Activated T-helper 17 cell treated with anti-CD3 and anti-CD28 coated beads, Interleukin-2, amount 50 U/mL, for 72 hours (primary cell): ENCODE data around the gene SOX6. TPM values are rescaled to one million over a fixed set of nuclear protein-coding genes. Genes with fewer than 3 reads are reported as not detected.

ENCODE experiments used
- ATAC-seq: fragments of 150-1000 bp; cut with Tn5 transposase; replicated peaks from 2 replicates; pipeline ENCODE4 v1.10.0; 2021; ENCODE audit warnings: mild to moderate bottlenecking, moderate library complexity
- H3K27ac Mint-ChIP-seq: one replicate; pipeline ENCODE4 v1.8.0; 2022; ENCODE audit warnings: mixed read lengths
- H3K27me3 Mint-ChIP-seq: one replicate; pipeline ENCODE4 v1.8.0; 2022; ENCODE audit warnings: mixed read lengths
- H3K36me3 Mint-ChIP-seq: one replicate; pipeline ENCODE4 v1.8.0; 2022; ENCODE audit warnings: low read depth, mild to moderate bottlenecking, mixed read lengths
- H3K4me1 Mint-ChIP-seq: one replicate; pipeline ENCODE4 v1.8.0; 2022; ENCODE audit warnings: mixed read lengths
- H3K4me3 Mint-ChIP-seq: one replicate; pipeline ENCODE4 v1.8.0; 2022; ENCODE audit warnings: mild to moderate bottlenecking, mixed read lengths
- H3K9me3 Mint-ChIP-seq: one replicate; pipeline ENCODE4 v1.8.0; 2022; ENCODE audit warnings: mixed read lengths
- total RNA-seq, 2 donors: library from RNA; stranded (reverse); gene quantifications; one replicate each; pipeline ENCODE4 v1.2.3, GENCODE V29; 2022

Gene SOX6
- total RNA-seq, 2 donors from 2014 or later: 0.11 TPM; not detected in 1

DNA sequence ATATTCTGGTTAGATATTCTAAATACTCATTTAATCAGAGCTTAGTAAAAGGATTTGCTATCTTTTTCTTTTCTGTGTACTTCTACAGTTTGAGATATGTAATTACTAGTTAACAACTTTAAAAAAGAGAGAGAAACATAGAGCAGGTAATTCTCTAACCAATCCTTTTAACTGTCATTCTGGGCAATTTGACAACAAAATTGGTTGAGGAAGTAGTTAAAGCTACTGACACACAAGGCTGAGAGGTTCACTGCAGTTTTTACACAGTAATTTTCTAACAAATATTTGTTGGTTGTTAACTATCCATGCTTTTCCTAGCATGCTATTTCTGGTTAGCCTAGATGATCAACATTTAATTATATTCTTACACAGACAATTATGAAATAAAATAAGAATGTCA lies 3.6 kb downstream of the SOX6 start:
- no peak for ATAC-seq
- H3K4me3 Mint-ChIP-seq: no peak overlapping the region
- H3K27ac Mint-ChIP-seq: no peak overlapping the region
- H3K4me1 Mint-ChIP-seq: no peaks in the 10 kb centered on the region
- peaks cover 9% of the 10 kb centered on the region for H3K9me3 Mint-ChIP-seq
- no peaks in the 10 kb centered on the region for H3K36me3 Mint-ChIP-seq
- no peaks in the 10 kb centered on the region for H3K27me3 Mint-ChIP-seq

DNA sequence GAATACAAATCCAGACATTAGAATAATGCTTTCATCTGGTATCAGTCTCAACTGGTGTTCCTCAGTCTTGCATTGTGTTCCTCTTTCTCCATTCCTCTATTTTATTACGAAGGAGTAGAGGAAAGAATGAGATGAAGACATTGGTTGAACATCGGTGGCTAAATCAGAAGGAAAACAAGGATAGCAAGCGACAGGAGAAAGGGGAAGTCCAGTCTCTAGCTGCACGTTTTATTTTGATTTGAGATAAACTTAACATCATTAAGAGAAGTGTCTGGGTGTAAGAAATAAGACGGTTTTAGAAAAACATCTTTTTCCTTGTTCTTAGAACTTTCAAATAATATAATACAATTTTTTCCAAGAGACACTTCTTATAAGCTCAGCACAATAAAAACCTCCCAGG lies 6.2 kb downstream of the SOX6 start:
- peaks cover 9% of the 10 kb centered on the region for H3K9me3 Mint-ChIP-seq
- H3K36me3 Mint-ChIP-seq: no peaks in the 10 kb centered on the region
- H3K27me3 Mint-ChIP-seq: no peaks in the 10 kb centered on the region
- no peak overlapping the region for H3K27ac Mint-ChIP-seq
- no peaks in the 10 kb centered on the region for H3K4me1 Mint-ChIP-seq
- no peak overlapping the region for H3K4me3 Mint-ChIP-seq
- ATAC-seq: no peak

DNA sequence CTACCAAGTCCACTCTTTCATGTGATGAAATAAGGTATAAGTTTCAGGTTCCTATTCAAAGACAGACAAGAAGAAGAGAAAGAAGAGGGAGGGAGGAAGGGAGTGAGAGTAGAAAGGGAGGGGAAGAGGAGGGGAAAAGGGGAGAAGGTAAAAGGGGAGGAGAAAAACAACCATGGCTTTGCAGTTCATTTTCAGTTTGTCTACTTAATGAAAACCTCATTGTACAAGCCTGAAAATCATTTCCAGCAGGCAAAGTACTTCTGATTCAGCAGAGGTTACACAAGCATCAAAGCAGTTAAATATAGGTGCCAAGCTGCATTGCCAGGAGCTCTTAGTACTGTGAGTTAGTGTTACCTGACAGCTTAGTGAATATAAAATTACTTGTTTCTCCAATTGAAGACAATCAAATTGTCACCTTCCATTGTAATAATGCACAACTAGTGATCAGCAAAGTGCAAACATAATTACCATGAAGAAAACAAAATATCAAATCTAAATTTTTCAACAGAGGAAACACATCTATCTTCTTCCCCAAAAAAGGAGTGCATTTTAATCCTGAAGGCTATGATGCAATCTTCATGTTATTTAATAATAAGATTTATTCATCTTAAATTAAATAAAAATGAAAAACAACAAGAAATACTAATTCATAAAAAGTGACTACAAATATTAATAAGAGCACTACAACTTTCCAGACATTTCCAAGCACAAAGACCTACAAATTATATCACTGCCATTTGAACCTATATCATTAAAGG lies 8.2 kb downstream of the SOX6 start:
- Mint-ChIP-seq H3K27ac (no peak overlapping the region), H3K4me1 (no peaks in the 10 kb centered on the region), H3K36me3 (no peaks in the 10 kb centered on the region), H3K27me3 (no peaks in the 10 kb centered on the region), H3K4me3 (no peak overlapping the region), H3K9me3 (peaks cover 8% of the 10 kb centered on the region)
- ATAC-seq: no peak

DNA sequence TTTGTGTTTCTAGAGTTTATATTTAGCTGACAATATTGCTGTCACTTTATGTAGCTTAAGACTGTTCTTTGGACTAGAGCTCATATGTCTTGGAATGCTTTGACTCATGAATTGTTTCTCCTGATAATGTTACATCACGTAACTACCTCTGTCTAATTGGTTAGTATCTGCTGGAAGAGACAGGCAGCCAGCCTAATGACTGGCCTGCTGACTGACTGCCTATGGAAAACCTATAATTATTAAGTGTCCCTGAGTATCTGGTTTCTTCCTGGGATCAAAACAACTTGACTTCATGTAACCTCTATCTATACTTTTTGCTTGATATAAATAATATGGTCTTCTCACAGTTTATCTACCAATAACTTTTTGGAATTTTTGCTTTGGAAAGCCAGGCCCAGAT lies 9.4 kb downstream of the SOX6 start:
- no peak overlapping the region for H3K27ac Mint-ChIP-seq
- peaks cover 6% of the 10 kb centered on the region for H3K9me3 Mint-ChIP-seq
- H3K27me3 Mint-ChIP-seq: no peaks in the 10 kb centered on the region
- no peak overlapping the region for H3K4me3 Mint-ChIP-seq
- no peaks in the 10 kb centered on the region for H3K4me1 Mint-ChIP-seq
- no peak for ATAC-seq
- no peaks in the 10 kb centered on the region for H3K36me3 Mint-ChIP-seq

DNA sequence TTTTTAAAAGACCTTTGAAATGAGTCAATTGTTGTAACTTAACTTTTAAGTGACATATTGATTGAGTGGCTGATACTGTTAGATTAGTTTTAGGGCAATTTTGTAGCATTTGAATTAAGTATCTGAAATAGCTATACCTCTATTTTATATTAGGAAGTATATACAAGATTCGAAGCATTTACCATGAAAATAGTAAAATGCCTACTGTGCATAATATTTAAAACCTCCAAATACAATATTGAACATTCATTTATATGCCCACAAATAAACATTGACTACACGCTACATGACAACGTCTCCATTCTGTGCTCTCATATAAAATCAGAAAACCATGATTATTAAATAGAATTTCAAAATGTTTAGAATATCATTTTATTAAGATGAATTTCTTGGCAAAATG lies 14.5 kb downstream of the SOX6 start:
- Mint-ChIP-seq H3K27me3 (no peaks in the 10 kb centered on the region), H3K4me1 (no peaks in the 10 kb centered on the region), H3K36me3 (no peaks in the 10 kb centered on the region), H3K9me3 (no peaks in the 10 kb centered on the region), H3K4me3 (no peak overlapping the region), H3K27ac (no peak overlapping the region)
- ATAC-seq: no peak

DNA sequence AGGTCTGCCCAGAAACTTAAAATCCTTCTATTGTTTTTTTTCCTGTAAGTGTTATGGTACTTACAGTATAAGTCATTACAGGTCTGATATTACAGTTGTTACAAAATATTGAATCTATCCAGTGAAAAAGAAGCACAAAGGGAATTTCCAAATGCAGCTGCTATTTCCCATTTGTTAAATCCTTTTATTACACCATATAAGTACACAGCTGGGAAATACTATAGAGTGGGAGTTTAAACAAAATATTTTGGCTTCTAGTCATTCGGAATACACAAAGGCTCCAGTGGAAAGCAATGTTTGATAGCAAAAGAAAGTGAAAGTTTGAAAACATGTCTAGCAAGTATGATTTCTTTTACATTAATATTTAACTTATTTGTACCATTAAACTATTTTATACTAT lies 18.0 kb downstream of the SOX6 start:
- Mint-ChIP-seq H3K27ac (no peak overlapping the region), H3K4me3 (no peak overlapping the region), H3K27me3 (no peaks in the 10 kb centered on the region), H3K9me3 (peaks cover 4% of the 10 kb centered on the region), H3K4me1 (no peaks in the 10 kb centered on the region), H3K36me3 (no peaks in the 10 kb centered on the region)
- no peak for ATAC-seq

DNA sequence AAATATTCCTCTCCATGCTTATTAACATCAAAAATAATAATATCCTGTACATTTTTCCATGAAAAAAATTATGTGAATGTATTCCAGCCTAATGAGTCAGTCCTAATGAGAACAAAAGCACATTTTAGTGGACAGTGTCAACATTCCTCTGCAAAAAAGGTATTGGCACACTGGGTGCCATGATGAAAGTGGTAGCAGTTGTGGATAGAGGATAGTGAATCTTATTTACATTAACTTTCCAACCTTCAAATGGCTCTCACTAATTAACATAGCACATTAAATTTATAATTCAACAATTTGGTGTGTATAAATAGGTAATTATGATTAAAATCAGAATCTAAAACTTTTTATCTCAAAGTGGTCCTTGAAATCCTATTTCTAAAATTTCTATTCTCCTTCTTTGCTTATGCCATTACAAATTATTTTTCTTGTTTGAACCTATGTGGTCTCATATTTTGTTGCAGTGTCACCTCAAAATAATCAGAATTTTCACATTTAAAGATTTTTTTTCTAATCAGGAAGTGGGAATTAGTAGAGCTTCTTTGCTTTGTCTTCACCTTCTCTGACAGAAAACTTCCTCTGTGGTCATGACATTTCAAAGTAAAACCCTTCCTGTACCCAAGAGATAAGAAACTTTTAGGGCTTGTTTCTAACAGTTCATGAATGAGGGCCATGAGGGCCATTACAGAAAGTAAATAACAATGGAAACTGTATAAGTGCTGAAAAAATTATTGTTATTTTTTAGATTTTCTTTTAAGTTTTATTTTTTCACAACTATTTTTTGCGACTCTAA lies 18.7 kb downstream of the SOX6 start:
- H3K4me1 Mint-ChIP-seq: no peaks in the 10 kb centered on the region
- no peaks in the 10 kb centered on the region for H3K36me3 Mint-ChIP-seq
- H3K27me3 Mint-ChIP-seq: no peaks in the 10 kb centered on the region
- H3K27ac Mint-ChIP-seq: no peak overlapping the region
- no peak for ATAC-seq
- H3K4me3 Mint-ChIP-seq: no peak overlapping the region
- H3K9me3 Mint-ChIP-seq: peaks cover 4% of the 10 kb centered on the region

DNA sequence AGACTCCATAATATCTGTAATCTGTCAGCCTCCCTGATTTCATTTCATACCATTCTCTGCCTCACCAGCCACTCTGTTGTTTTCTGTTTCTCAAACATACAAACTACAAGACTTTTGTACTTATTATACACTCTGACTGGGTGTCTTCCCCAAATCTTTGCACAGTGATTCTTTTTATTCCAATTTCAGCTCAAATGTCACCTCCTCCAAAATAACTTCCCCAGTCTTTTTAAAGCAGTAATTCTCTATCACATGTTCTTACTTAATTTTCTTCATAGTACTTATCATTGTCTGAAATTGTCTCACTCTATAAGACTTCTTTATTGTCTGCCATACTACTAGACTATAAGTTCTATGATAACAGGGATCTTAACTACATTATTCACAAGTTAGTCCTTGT lies 19.6 kb downstream of the SOX6 start:
- no peaks in the 10 kb centered on the region for H3K27me3 Mint-ChIP-seq
- H3K9me3 Mint-ChIP-seq: peaks cover 4% of the 10 kb centered on the region
- no peak overlapping the region for H3K4me3 Mint-ChIP-seq
- no peak for ATAC-seq
- no peaks in the 10 kb centered on the region for H3K4me1 Mint-ChIP-seq
- no peak overlapping the region for H3K27ac Mint-ChIP-seq
- no peaks in the 10 kb centered on the region for H3K36me3 Mint-ChIP-seq

DNA sequence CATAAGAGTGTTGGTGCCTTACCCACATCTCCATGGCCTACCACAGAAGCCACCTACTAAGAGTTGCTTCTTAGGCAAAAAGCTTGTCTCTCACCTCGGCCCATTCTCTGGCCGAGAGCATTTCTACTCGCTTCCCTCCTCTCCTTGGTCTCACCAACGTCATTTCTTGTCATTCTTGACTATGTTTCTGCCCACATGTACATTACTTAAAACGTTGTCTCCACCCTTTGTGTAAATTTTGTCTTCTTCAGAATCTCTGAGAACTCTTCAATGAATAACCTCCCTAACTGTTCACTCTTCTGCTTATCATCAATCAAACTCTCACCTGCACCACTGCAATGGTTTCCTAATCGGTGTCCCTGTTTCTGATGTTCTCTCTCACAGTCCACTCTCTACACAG lies 20.1 kb downstream of the SOX6 start:
- no peaks in the 10 kb centered on the region for H3K4me1 Mint-ChIP-seq
- no peaks in the 10 kb centered on the region for H3K36me3 Mint-ChIP-seq
- no peak overlapping the region for H3K4me3 Mint-ChIP-seq
- ATAC-seq: no peak
- peaks cover 4% of the 10 kb centered on the region for H3K9me3 Mint-ChIP-seq
- H3K27ac Mint-ChIP-seq: no peak overlapping the region
- no peaks in the 10 kb centered on the region for H3K27me3 Mint-ChIP-seq

DNA sequence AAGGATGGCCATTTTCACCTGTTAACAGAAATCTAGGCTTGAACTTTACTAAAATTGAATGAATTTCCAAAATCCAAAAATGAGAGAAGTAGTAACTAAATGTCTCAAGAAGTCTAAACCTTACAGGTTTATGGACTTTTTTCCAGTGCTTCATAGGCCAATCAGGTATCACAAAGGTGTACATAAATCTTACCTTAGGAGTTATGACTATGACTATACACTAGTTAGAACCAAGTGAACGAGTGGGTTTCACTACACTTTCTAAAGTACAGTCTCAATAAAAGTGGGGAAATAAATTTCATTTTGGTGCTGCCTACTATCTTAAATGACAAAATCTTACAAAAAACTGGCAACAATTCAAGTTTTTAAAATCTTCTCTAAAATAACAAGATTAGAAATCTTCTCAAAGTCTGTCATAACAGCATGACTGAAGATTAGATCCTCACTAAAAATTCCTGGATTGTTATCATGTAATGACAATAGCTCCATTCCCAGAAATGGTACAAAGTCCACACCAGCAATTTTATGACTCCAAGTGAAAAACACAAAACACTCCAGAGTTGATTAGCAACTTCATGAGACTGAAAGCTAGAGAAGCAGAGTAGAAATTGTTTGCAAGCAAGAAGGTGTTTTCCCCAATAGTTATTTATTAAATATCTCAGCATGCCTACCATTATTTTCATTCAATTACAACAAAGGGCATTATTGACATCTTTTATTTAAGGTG lies 20.9 kb downstream of the SOX6 start:
- Mint-ChIP-seq H3K36me3 (no peaks in the 10 kb centered on the region), H3K27me3 (no peaks in the 10 kb centered on the region), H3K4me1 (no peaks in the 10 kb centered on the region), H3K27ac (no peak overlapping the region), H3K9me3 (peaks cover 4% of the 10 kb centered on the region), H3K4me3 (no peak overlapping the region)
- ATAC-seq: no peak

DNA sequence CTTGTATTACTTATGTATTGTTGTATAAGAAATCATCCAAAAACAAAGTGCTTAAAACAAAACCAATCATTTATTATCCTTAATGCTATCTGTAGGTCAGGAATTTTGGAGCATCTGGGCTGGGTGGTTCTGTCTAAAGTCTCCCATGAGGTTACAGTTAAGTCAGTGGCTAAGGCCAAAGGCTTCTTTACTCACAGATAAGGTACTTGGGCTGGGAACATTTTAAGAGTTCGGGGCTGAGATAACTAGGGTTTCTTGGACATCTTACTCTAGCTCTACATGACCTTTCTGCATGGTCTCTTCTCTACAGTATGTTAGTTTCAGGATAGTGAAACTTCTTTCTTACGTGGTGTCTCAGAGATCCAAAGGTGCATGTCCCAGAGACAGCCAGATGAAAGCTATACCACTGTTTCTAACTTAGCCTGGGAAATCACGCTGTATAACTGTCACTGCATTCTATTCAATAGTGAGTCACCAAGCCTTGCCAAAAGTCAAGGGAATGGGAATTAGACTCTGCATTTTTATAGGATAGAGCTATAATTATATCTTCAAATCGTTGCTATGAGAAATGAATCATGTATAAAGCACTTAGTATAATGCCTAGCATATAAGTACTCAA lies 29.6 kb downstream of the SOX6 start:
- Mint-ChIP-seq H3K4me1 (no peaks in the 10 kb centered on the region), H3K27me3 (no peaks in the 10 kb centered on the region), H3K4me3 (no peak overlapping the region), H3K27ac (no peak overlapping the region), H3K9me3 (peaks cover 10% of the 10 kb centered on the region), H3K36me3 (no peaks in the 10 kb centered on the region)
- ATAC-seq: no peak

DNA sequence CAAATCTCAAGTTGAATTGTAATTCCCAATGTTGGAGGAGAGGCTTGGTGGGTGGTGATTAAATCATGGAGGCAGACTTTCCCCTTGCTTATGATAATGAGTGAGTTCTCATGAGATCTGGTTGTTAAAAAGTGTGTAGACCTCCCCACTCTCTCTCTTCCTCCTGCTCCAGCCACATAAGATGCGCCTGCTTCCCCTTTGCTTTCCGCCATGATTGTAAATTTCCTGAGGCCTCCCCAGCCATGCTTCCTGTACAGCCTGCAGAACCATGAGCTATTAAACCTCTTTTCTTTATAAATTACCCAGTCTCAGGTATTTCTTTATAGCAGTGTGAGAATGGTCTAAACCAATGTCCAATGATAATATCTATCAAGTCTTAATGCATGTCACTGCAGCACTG lies 34.2 kb downstream of the SOX6 start:
- Mint-ChIP-seq H3K4me3 (no peak overlapping the region), H3K4me1 (no peaks in the 10 kb centered on the region)
- no peak for ATAC-seq

DNA sequence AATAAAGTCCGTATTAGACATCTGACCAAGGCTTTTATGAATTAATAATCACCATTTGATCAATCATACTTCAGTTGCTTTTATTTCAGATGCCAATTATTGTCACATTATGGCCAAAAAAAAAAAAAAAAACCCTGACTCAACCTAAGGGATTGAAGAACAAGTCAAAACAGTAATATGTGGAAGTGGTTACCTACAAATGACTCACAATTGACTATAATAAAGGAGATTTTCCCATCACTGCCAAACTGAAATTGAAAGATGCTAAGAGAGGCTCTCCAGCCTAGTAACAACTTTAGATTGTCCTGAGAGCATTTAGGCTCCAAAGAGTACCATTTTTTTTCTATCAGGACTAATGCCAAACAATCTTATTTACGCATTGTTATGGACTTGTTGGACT lies 35.2 kb downstream of the SOX6 start:
- H3K4me3 Mint-ChIP-seq: no peak overlapping the region
- no peak overlapping the region for H3K27ac Mint-ChIP-seq
- H3K36me3 Mint-ChIP-seq: no peaks in the 10 kb centered on the region
- no peak for ATAC-seq
- H3K9me3 Mint-ChIP-seq: peaks cover 5% of the 10 kb centered on the region
- H3K27me3 Mint-ChIP-seq: no peaks in the 10 kb centered on the region
- H3K4me1 Mint-ChIP-seq: no peaks in the 10 kb centered on the region

More for the DNA sequence above, 34.2 kb downstream of the SOX6 start:
- no peak overlapping the region for H3K27ac Mint-ChIP-seq
- H3K36me3 Mint-ChIP-seq: no peaks in the 10 kb centered on the region
- H3K9me3 Mint-ChIP-seq: peaks cover 7% of the 10 kb centered on the region
- H3K27me3 Mint-ChIP-seq: no peaks in the 10 kb centered on the region

DNA sequence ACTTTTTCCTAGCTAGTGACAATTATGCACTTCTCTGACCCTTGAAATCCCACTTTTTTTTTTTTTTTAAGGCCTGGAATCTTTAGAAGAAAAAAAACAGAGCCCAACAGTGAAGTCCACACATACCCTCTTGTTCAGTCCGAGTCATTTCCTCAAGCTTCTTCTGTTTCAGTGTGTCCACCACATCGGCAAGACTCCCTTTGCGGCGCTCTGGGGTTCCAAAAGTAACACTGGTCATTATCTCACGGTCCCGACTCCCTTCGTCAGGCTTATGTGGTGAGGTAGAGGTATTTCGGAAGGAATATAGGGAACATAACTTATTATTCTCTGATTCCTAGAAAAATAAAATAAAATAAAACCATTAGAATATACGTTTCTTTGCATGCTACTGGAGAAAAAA lies 38.0 kb downstream of the SOX6 start:
- Mint-ChIP-seq H3K4me3 (no peak overlapping the region), H3K4me1 (no peaks in the 10 kb centered on the region), H3K36me3 (no peaks in the 10 kb centered on the region), H3K27ac (no peak overlapping the region), H3K9me3 (no peaks in the 10 kb centered on the region), H3K27me3 (no peaks in the 10 kb centered on the region)
- ATAC-seq: no peak
